HG03108 (cell line): ENCODE measurements around the gene TBC1D14.
"Not testable (repeated sequence)": the region's sequence is repeated elsewhere in the genome, so short reads cannot be mapped to it uniquely, and the experiment has no call there.

Source experiments
- ATAC-seq: cut with Tn5 transposase; IDR thresholded peaks from one replicate; pipeline ENCODE4 v1.9.1; 2021; ENCODE audit warnings: moderate library complexity; ENCODE audit not compliant: unreplicated experiment

Gene TBC1D14

GRCh38 chr4:6909970-6910339 is 329 bp downstream of the TBC1D14 start:
- ATAC-seq: peak; percentile 24

- ATAC-seq: no peak
Measured at GRCh38 chr4:6910340-6910959, 824 bp downstream of the TBC1D14 start.

- no peak for ATAC-seq
Measured at GRCh38 chr4:6910960-6911874, 1.6 kb downstream of the TBC1D14 start.

GRCh38 chr4:6911917-6912316 is 2.3 kb downstream of the TBC1D14 start:
- not testable (repeated sequence) for ATAC-seq

- ATAC-seq: no peak
Measured at GRCh38 chr4:6912441-6912840, 2.8 kb downstream of the TBC1D14 start.

- ATAC-seq: no peak
Measured at GRCh38 chr4:6913350-6913905, 3.8 kb downstream of the TBC1D14 start.

- ATAC-seq: no peak
Measured at GRCh38 chr4:6914448-6914847, 4.8 kb downstream of the TBC1D14 start.

GRCh38 chr4:6915041-6916005 is 5.7 kb downstream of the TBC1D14 start:
- no peak for ATAC-seq

GRCh38 chr4:6916069-6916586 is 6.5 kb downstream of the TBC1D14 start:
- ATAC-seq: no peak

- no peak for ATAC-seq
Measured at GRCh38 chr4:6916587-6917460, 7.2 kb downstream of the TBC1D14 start.

GRCh38 chr4:6917461-6918271 is 8.0 kb downstream of the TBC1D14 start:
- no peak for ATAC-seq

GRCh38 chr4:6918338-6918737 is 8.7 kb downstream of the TBC1D14 start:
- ATAC-seq: no peak

- no peak for ATAC-seq
Measured at GRCh38 chr4:6920171-6920570, 10.5 kb downstream of the TBC1D14 start.

GRCh38 chr4:6923507-6923906 is 13.9 kb downstream of the TBC1D14 start:
- no peak for ATAC-seq

GRCh38 chr4:6924361-6924779 is 14.7 kb downstream of the TBC1D14 start:
- ATAC-seq: no peak

- ATAC-seq: no peak
Measured at GRCh38 chr4:6925357-6925836, 15.8 kb downstream of the TBC1D14 start.

GRCh38 chr4:6926081-6926480 is 16.5 kb downstream of the TBC1D14 start:
- ATAC-seq: no peak

- ATAC-seq: no peak
Measured at GRCh38 chr4:6926681-6927478, 17.3 kb downstream of the TBC1D14 start.
